ENCODE data around the gene BRINP2. TPM values are rescaled to one million over a fixed set of nuclear protein-coding genes. Genes with fewer than 3 reads are reported as not detected.

BRINP2 gene
- total and polyA plus RNA-seq, 2 of the 13 experiments (the other 11 are each of a cell fraction or from before 2014, with no cell fraction given): 0.08 to 0.20 TPM

DNA sequence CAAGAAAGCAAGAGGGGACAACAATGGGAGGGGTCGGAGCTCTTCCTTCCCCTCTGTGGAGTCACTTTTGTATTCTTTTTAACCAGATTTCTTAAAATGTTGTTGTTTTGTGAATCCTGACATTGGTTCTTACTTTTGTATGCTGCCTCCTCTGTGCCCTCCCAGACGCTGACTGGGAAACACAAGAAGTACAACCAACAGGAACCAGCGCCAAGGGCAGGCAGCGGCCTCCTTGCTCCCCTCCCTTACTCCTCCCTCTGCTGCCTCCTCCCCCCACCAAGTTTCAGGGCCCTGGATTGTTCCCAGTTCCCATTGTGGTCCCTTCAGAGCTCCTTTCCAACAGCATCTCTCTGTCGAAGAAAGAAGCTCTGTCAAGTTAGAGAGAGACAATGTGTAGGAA is 111.1 kb downstream of the BRINP2 start:
- TF ChIP-seq NBN (conservative IDR thresholded peaks at IDR 0.05): no peak
- no peak for TF ChIP-seq TCF7 (IDR thresholded peaks at IDR 0.05; ENCODE audit: low read depth)
- TF ChIP-seq, protein P1, sequence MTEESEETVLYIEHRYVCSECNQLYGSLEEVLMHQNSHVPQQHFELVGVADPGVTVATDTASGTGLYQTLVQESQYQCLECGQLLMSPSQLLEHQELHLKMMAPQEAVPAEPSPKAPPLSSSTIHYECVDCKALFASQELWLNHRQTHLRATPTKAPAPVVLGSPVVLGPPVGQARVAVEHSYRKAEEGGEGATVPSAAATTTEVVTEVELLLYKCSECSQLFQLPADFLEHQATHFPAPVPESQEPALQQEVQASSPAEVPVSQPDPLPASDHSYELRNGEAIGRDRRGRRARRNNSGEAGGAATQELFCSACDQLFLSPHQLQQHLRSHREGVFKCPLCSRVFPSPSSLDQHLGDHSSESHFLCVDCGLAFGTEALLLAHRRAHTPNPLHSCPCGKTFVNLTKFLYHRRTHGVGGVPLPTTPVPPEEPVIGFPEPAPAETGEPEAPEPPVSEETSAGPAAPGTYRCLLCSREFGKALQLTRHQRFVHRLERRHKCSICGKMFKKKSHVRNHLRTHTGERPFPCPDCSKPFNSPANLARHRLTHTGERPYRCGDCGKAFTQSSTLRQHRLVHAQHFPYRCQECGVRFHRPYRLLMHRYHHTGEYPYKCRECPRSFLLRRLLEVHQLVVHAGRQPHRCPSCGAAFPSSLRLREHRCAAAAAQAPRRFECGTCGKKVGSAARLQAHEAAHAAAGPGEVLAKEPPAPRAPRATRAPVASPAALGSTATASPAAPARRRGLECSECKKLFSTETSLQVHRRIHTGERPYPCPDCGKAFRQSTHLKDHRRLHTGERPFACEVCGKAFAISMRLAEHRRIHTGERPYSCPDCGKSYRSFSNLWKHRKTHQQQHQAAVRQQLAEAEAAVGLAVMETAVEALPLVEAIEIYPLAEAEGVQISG (CRISPR knock-in tag; IDR thresholded peaks at IDR 0.05): no peak
- no peak for TF ChIP-seq HOXA7 (CRISPR knock-in tag; IDR thresholded peaks at IDR 0.05)
- no peak for TF ChIP-seq ZNF878 (CRISPR knock-in tag; IDR thresholded peaks at IDR 0.05)
- TF ChIP-seq, protein P2, sequence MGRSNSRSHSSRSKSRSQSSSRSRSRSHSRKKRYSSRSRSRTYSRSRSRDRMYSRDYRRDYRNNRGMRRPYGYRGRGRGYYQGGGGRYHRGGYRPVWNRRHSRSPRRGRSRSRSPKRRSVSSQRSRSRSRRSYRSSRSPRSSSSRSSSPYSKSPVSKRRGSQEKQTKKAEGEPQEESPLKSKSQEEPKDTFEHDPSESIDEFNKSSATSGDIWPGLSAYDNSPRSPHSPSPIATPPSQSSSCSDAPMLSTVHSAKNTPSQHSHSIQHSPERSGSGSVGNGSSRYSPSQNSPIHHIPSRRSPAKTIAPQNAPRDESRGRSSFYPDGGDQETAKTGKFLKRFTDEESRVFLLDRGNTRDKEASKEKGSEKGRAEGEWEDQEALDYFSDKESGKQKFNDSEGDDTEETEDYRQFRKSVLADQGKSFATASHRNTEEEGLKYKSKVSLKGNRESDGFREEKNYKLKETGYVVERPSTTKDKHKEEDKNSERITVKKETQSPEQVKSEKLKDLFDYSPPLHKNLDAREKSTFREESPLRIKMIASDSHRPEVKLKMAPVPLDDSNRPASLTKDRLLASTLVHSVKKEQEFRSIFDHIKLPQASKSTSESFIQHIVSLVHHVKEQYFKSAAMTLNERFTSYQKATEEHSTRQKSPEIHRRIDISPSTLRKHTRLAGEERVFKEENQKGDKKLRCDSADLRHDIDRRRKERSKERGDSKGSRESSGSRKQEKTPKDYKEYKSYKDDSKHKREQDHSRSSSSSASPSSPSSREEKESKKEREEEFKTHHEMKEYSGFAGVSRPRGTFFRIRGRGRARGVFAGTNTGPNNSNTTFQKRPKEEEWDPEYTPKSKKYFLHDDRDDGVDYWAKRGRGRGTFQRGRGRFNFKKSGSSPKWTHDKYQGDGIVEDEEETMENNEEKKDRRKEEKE (IDR thresholded peaks at IDR 0.05): no peak
- TF ChIP-seq ZNF251 (CRISPR knock-in tag; IDR thresholded peaks at IDR 0.05): no peak
- TF ChIP-seq, protein P3, sequence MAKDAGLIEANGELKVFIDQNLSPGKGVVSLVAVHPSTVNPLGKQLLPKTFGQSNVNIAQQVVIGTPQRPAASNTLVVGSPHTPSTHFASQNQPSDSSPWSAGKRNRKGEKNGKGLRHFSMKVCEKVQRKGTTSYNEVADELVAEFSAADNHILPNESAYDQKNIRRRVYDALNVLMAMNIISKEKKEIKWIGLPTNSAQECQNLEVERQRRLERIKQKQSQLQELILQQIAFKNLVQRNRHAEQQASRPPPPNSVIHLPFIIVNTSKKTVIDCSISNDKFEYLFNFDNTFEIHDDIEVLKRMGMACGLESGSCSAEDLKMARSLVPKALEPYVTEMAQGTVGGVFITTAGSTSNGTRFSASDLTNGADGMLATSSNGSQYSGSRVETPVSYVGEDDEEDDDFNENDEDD (CRISPR knock-in tag; IDR thresholded peaks at IDR 0.05; ENCODE audit: borderline replicate concordance): no peak
- POLR2A ChIA-PET: no interaction called here

More for the DNA sequence above, 111.1 kb downstream of the BRINP2 start:
- Histone ChIP-seq H3K27ac (ENCODE audit: extremely low read length, insufficient read depth, low read length) (no peak overlapping the region), H4K20me1 (ENCODE audit: insufficient read depth, low read length) (no peaks in the 10 kb centered on the region), H3K79me2 (ENCODE audit: insufficient read depth, low read length) (no peaks in the 10 kb centered on the region), H2AFZ (ENCODE audit: low read length) (no peak overlapping the region), H3K36me3 (replicated peaks in 1 of 2; ENCODE audit: control insufficient read depth in 1 of 2, insufficient read depth in 2 of 2, low read length in 2 of 2) (no peaks in the 10 kb centered on the region), H3K4me1 (ENCODE audit: insufficient read depth, low read length) (no peaks in the 10 kb centered on the region), H3K4me3 (replicated peaks in 1 of 3; ENCODE audit: insufficient read depth in 1 of 3, low read depth in 2 of 3, low read length in 3 of 3) (no peak overlapping the region), H3K4me2 (ENCODE audit: low read depth, low read length) (no peak overlapping the region), H3K9ac (ENCODE audit: insufficient read depth, low read depth, low read length) (no peak overlapping the region), H3K9me3 (ENCODE audit: low read length) (no peaks in the 10 kb centered on the region), H3K27me3 (ENCODE audit: control insufficient read depth in 1 of 2, insufficient read depth in 2 of 2, low read length in 2 of 2) (no peaks in the 10 kb centered on the region)
- DNase-seq (ENCODE audit: low spot score): no peak
- CTCF ChIA-PET (ENCODE audit: low intra/inter-chr PET ratio, low total read pairs): no interaction called here
- intact Hi-C loops (cut with micrococcal nuclease; ENCODE audit: unreplicated experiment) (no loop called here), in situ Hi-C loops (cut with HindIII; ENCODE audit: extremely low pct_ligation_motif_present, low pct_unique_long_range_greater_than_20kb) (no loop called here)
- WGBS (ENCODE audit: low lambda C conversion rate): 14% methylated on average over 5 of the region's 5 CpGs
- FAIRE-seq: no peak
- BruUV-seq (replicated peaks): no TSS peak
- ATAC-seq: no peak
